ENCODE results near the gene GP1BB.
"Not testable (repeated sequence)": the region's sequence is repeated elsewhere in the genome, so short reads cannot be mapped to it uniquely, and the experiment has no call there.

The GP1BB gene

DNA sequence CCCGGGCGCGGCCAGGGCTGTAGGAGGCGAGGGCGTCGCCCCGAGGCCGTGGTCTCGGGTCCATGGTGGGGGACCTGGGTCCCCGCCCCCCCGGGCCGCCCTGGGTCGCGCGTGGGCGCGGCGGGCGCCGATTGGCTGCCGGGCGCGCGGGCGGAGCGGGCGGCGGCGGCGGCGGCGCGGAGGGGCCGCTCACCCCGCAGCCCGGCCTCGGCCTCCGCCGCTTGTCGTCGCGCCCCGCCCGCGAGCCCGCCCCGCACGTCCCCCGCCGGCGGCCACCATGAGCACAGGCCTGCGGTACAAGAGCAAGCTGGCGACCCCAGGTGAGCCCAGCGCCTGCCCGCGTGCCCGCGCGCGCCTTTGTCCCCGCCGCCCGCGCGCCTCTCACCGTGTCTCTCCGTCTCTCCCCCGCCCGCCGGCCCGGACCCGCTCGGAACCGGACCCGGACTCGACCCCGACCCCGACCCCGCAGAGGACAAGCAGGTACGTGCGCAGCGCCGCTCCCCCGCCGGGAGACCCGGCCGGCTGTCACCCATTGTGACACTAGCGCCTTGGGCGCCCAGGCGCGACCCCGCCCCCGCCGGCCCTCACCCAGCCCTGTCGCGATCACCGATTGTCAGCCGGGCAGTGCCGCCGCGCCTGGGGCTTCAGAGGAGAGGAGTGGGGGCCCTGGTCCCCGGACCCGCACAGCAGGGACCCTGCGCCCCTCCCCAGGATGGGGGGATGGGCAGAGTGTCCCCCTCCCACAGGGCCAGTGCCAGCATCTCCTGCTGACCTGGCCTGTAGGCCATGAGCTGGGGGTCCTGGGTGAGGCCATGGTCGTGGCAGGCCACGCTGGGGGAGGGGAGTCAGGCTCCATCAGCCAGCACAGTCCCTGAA lies 8.8 kb upstream of the GP1BB start, which contains the start of gene SEPTIN5:
Gene SEPTIN5, plus strand, starts transcription at position 192 of the 876 bp plus-strand sequence. Its CDS starts 86 bp downstream, at position 278.
- DNase-seq (ENCODE audit: low spot score): no peak

DNA sequence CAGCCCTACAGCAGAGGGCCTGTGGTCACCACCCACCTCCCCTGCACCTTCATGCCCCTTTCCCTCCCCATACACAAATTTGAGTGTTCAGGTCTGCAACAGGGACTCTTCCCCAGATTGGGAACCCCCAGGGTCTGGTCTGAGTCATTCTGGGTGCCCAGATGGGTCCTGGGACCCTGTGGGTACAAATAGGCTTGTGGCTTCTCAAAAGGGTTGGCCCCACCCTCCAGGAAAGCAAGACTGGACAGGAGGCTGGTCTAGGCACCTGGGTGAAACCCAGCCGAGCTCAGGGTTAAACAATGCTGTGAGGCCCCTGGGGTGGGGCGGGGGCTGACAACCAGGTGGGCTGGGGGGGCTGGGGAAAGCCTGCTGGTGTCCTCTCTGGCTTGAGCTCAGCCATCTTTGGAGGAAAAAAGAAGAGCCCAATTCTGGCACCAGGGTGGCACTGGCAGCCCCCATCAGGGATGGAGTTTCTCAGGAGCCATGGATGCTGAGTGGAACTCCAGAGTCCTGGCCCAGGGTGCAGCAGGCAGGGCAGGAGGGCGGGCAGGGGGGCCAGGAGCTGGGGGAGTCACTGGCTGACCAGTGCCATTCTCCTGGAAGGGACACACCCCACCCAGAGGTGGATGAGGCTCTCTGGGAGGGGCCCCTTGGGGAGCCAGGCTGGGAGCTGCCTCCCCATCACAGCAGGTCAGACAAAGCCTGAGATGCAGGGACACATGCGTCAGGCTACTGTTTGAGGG lies 8.0 kb upstream of the GP1BB start:
- no peak for DNase-seq (ENCODE audit: low spot score)

DNA sequence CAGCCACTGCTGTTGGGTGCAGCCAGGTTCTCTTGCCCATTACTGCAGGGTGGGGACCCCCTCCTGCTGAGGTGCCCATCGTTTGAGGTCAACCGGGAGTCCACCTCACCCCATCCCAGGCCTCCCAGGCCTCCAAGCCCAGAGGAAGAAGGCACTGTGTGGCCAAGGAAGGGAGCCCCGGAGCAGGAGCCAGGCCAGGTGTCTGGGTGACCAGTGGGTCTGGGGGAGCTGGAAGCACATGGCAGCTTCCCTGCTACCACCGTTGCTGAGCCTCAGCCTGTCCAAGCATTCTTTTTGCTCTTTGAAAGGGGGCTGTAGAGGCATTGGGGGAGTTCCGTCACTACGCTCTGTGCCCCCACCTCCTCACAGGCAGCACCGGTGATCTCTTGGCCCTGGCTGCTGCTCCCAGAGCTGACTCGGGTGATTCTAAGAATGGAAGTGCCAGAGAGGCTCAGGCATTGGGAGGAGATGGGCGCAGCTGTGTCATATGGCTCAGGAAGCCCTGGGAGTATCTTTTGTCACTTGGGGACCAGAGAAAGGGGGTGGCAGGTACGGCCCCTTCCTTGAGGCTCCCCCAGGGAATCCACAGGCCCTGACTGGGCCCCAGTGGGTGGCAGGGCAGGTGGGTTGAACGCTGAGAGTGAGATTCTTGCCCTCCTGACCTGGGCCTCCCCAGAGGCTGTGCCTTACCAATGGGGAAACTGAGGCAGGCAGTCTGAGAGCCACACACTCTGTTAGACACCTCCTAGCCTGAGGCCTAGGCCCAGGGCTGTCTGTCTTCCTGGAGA lies 7.1 kb upstream of the GP1BB start:
- DNase-seq (ENCODE audit: low spot score): no peak

DNA sequence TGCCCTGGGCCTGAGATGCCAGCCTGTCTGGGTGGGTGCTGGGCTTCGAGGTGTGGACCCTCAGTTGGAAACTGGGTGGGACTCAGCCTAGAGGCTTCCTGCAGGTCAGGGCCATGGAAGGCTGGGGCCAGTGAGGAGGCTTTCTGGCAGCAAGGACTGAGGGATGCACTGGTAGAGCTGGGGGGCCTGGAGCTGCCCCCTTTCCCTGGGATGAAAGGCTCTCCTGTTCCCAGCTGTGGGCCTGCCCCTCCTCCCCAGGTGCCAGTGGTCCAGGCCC lies 6.6 kb upstream of the GP1BB start:
- DNase-seq (ENCODE audit: low spot score): no peak

DNA sequence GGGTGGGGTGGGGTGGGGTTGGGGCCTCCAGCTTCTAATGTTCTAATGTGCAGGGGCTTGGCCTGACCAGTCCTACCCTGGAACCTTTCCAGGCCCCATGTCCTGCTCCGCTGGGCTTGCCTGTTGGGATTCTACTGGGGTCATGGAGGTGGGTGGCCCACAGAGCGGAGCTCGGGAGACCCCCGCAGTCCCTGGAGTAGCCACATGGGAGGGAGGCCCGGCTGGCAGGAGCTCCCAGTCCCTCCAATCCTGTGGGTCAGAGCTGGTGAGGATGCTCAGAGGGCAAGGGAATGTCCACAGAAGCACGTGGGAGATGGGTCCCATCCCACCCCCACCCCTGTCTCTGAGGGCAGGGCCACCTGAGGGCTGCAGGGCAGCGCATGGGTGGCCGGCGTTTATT lies 6.2 kb upstream of the GP1BB start:
- no peak for DNase-seq (ENCODE audit: low spot score)

DNA sequence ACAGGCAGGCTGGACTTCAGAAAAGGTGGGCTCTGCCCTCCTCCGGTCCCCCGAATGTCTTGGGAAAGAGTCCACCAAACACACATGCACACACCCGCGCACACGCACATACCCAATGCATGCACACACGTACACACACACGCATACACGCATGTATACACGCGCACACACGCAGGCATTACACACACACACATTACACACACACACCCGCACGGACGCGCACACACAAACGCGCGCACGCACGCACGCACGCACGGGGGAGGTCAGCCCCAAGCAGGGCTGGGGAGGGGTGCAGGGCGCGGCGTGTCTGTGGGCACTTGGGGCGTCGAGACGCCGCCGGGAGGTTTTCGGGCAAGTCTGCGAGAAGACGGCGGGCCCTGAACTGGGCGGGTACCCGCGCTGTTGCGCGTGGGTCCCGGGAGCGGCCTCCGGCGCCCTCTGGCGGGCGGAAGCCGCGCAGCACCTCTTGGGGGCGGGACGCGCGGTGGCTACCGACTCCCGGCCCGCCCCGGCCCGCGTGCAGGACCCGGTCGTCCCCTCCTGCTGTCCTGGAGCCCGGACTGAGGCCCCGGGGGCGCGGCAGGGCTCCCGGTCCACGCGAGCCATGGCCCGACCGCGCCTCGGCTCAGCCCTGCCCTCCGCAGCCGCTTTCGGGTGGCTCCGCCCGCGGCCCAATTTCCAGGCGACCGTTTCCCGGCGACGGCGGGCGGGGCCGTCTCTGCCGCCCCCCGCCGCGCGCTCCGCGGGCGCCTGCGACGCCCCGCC lies 5.5 kb upstream of the GP1BB start:
- peak; percentile 60 for DNase-seq (ENCODE audit: low spot score)

DNA sequence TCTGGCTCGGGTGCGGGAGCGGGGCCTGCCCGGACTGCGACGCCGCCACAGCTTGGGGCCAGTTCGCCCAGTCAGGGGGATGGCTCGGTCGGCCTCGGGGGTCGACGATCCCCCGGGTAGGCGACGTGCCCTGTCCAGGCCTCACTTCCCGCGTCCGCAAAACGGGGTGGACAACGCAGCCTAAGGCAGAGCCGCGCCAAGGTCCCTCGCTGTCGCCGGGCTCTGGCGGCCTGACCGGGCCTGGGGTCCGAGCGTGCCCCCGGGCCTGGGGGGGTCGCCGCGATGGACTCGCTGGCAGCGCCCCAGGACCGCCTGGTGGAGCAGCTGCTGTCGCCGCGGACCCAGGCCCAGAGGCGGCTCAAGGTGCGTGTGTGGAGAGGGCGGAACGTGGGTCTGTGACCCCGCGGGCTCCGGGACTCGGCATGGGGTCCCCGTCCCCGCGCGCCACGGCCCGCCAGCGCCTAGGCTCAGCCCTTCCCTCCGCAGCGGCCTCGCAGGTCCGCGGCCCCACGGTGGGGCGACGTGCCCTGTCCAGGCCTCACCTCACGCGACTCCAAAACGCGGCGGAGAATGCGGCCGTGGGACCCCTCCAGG lies 4.8 kb upstream of the GP1BB start:
- no peak for DNase-seq (ENCODE audit: low spot score)

DNA sequence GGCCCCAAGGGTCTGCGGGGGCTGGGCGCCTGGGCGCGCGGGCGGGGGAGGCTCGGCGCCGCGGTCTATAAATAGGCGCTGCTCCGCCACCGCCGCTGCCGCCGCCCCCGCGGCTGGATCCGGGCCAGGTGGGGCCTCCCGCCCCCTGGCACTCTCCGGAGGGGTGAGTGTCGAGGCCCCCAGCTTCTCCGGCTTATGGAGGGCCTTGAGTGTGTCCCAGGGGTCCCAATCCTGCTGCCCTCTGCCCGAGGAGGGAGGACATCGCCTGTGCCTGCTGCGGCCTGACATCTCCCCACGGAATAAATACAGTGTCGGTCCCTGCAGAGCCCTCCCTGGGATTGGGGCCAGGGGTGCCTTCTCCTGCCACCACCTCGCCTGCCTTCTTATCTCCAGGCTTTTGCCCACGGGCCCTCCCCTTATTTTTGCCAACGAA lies 4.3 kb upstream of the GP1BB start:
- DNase-seq (ENCODE audit: low spot score): no peak

DNA sequence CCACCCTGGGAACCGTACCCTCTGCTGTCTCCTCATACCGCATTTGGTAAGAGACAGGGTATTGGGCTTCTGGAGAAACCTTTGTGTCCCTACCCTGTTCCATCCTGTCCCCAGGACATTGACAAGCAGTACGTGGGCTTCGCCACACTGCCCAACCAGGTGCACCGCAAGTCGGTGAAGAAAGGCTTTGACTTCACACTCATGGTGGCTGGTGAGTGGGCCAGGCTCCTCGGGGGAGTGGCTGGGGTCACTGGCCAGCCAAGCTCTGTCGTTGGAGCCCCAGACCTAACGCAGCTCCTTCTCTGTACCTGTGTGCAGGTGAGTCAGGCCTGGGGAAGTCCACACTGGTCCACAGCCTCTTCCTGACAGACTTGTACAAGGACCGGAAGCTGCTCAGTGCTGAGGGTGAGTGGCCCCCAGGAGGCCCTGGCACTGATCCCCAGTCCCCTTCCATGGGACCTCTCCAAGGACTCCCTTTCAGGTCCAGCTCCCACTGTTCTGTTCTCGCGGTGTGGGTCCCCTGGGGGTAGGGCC lies 3.8 kb upstream of the GP1BB start:
- DNase-seq (ENCODE audit: low spot score): no peak

DNA sequence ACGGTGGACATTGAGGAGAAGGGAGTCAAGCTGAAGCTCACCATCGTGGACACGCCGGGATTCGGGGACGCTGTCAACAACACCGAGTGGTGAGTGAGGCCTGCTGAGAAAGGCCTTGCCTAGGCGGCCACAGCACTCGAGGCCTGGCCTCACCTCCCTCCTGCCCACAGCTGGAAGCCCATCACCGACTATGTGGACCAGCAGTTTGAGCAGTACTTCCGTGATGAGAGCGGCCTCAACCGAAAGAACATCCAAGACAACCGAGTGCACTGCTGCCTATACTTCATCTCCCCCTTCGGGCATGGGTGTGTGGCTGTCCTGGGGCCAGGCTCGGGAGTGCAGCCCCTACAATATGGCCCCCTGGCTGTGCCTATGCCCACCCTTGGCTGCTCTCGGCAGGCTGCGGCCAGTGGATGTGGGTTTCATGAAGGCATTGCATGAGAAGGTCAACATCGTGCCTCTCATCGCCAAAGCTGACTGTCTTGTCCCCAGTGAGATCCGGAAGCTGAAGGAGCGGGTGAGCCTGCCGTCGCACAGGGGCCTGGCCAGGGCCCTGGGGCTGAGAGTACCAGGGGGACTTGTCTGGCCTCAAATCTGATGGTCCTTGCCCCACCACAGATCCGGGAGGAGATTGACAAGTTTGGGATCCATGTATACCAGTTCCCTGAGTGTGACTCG lies 3.0 kb upstream of the GP1BB start:
- DNase-seq (ENCODE audit: low spot score): no peak

DNA sequence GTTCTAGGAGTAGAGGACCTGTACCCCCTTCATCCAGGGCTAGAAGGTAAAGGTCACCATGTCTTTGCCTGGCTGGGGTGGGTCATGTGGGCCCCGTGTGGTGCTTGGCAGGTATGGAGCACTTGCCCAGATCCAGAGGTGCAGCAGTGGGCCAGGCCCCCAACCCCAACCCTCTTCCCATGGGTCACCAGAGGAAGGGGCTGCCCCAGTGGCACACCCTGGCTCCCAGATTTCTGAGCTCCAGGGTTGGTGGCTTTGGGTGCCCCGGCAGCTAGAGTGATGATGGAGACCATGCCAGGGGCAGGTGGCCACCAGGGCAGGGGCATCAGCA lies 2.4 kb upstream of the GP1BB start:
- no peak for DNase-seq (ENCODE audit: low spot score)

DNA sequence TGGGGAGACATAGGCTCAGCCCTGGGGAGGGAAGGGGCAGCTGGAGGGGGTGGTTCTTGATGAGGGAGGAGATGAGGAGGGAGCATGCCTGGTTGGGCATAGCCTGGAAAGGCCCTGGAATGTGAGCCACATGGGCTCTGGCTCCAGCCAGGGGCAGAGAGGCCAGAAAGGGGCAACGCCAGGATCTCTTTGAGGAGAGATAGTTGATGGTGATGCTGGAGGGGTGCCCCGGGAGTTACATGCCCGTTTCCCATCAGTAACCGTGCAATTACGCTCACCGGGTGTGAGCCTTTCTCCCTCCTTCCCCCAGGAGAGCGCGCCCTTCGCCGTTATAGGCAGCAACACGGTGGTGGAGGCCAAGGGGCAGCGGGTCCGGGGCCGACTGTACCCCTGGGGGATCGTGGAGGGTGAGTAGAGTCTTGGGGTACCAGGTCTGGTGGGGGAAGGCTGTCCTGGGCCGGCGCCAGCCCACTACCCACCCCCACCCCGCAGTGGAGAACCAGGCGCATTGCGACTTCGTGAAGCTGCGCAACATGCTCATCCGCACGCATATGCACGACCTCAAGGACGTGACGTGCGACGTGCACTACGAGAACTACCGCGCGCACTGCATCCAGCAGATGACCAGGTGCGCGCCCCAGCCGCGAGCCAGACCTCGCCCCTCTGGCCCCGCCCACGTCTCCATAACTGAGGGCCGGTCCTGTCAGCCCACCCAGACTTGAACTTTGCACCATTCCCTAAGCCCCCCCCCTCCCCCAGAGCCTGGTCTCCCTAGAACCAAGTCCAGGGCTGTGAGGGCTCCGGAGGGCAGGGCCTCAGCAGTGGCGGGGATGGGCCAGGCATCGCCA lies 1.8 kb upstream of the GP1BB start:
- DNase-seq (ENCODE audit: low spot score): no peak

DNA sequence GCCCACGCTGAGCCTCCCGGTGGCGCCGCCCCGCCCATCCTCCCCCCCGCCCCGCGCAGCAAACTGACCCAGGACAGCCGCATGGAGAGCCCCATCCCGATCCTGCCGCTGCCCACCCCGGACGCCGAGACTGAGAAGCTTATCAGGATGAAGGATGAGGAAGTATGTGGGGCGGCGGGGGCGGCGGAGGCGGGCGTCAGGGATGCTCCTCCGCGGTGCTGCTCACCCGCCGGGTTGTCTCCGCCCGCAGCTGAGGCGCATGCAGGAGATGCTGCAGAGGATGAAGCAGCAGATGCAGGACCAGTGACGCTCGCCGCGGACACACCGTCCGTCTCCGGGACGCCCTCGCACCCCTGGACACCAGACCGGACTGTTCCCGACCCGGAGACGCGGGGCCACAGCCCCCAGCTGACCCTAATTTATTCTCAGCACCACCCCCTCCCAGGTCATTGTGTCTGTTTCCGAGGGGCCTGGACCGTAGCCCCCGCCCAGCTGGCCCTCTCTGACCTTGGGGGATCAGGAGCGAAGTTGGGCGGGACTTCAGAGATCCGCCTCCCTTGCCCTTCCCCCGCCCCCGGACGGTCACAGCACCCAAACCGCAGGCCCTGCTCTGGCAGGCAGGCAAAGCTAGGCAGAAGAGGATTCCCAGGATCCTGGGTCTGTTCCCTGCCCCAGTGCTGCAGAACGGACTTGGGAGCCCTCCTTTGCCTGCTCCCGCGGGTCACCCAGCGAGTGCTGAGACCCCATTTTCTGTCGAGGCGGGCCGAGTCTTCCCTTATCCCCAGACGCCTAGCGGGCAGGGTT lies 959 bp upstream of the GP1BB start:
- no peak for DNase-seq (ENCODE audit: low spot score)

DNA sequence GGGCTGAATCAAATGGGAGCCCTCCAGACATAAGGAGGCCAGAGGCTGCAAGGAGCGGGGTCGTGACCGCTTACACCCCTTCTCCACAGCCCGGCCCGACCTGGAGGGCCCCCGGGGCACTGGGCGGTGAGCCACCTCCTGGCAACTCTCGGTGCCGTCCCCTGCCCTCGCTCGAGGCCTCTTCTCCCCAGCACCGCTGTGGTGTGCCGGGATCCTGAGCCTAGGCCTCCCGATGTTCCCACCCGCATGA lies 432 bp upstream of the GP1BB start:
- no peak for DNase-seq (ENCODE audit: low spot score)

DNA sequence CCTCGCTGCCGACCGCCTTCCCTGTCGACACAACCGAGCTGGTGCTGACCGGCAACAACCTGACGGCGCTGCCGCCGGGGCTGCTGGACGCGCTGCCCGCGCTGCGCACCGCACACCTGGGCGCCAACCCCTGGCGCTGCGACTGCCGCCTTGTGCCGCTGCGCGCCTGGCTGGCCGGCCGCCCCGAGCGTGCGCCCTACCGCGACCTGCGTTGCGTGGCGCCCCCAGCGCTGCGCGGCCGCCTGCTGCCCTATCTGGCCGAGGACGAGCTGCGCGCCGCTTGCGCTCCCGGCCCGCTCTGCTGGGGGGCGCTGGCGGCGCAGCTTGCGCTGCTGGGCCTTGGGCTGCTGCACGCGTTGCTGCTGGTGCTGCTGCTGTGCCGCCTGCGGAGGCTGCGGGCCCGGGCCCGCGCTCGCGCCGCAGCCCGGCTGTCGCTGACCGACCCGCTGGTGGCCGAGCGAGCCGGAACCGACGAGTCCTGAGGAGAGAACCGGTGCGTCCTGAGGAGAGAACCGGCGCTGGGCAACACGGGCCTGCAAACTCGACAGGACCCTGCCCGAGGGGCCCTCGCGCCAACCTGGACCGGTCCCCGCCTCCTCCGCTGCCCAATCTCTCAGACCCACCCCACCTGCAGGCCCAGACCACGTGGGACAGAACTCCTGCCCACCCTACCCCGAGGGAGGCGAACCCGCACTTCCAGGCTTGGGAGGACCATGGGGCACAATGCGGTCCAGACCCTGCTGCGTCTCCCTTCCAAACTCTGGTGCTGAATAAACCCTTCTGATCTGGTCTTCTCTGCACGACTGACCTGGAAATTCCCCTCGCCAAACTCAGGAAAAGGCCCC lies 866 bp downstream of the GP1BB start:
- DNase-seq (ENCODE audit: low spot score): peak; percentile 55

DNA sequence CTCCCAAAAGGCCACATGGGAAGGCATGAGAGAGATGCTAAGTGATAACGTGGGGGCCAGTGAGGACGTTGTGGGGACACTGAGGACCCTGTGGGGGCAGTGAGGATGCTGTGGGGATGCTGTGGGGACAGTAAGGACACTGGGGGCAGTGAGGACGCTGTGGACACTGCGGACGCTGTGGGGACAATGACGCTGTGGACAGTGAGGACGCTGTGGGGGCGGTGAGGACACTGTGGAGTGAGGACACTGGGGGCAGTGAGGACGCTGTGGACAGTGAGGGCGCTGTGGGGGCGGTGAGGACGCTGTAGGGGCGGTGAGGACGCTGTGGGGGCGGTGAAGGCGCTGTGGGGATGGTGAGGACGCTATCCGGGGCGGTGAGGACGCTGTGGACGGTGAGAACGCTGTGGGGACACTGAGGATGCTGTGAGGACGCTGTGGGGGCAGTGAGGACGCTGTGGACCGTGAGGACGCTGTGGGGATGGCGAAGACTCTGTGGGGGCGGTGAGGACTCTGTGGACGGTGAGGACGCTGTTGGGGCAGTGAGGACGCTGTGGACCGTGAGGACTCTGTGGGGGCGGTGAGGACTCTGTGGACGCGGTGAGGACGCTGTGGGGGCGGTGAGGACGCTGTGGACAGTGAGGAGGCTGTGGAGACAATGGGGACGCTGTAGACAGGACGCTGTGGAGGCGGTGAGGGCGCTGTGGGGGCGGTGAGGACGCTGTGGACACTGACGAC lies 1.8 kb downstream of the GP1BB start:
- no peak for DNase-seq (ENCODE audit: low spot score)

DNA sequence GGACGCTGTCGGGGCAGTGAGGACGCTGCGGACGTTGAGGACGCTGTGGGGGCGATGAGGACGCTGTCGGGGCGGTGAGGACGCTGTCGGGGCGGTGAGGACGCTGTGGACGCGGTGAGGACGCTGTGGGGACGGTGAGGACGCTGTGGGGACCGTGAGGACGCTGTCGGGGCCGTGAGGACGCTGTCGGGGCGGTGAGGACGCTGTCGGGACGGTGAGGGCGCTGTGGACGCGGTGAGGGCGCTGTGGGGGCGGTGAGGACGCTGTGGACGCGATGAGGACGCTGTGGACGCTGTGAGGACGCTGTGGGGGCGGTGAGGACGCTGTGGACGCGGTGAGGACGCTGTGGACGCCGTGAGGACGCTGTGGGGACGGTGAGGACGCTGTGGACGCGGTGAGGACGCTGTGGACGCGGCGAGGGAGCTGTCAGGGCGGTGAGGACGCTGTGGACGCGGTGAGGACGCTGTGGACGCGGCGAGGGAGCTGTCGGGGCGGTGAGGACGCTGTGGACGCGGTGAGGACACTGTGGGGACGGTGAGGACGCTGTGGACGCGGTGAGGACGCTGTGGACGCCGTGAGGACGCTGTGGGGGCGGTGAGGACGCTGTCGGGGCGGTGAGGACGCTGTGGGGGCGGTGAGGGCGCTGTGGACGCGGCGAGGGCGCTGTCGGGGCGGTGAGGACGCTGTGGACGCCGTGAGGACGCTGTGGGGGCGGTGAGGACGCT lies 2.9 kb downstream of the GP1BB start:
- not testable (repeated sequence) for DNase-seq (ENCODE audit: low spot score)
